ENCODE data around the gene TPX2. TPM values are rescaled to one million over a fixed set of nuclear protein-coding genes. Genes with fewer than 3 reads are reported as not detected.

The TPX2 gene
- total and polyA plus RNA-seq, 2 donors (not counting 1 experiment from before 2014, with no cell fraction given): 0.30 to 0.31 TPM

- Histone ChIP-seq H3K27ac (ENCODE audit: low read length in 2 of 2) (no peak overlapping the region), H3K9ac (ENCODE audit: low read length) (no peak overlapping the region)
Observed at GRCh38 chr20:31811796-31812728, 73.0 kb downstream of the TPX2 start.

More at GRCh38 chr20:31811796-31812728, 73.0 kb downstream of the TPX2 start:
- Mint-ChIP-seq H3K4me3 (no peak overlapping the region), H3K27ac (no peak overlapping the region), H3K27me3 (no peaks in the 10 kb centered on the region), H3K4me1 (peaks cover 8% of the 10 kb centered on the region), H3K9me3 (ENCODE audit: insufficient read depth) (no peaks in the 10 kb centered on the region)
- ATAC-seq (ENCODE audit: low read depth) (no peak), DNase-seq (no peak)
- Histone ChIP-seq H3K79me2 (ENCODE audit: control insufficient read depth, insufficient read depth, low read length) (no peaks in the 10 kb centered on the region), H3K36me3 (replicated peaks in 1 of 2; ENCODE audit: control extremely low read depth in 1 of 2, control insufficient read depth in 1 of 2, extremely low read depth in 1 of 2, insufficient read depth in 2 of 2, low read length in 1 of 2) (no peaks in the 10 kb centered on the region), H3K4me2 (replicated peaks; ENCODE audit: low read depth, low read length, poor library complexity, severe bottlenecking) (no peak overlapping the region), H3K9me3 (ENCODE audit: control extremely low read depth in 1 of 3, control insufficient read depth in 2 of 3, insufficient read depth in 1 of 3, low read length in 2 of 3) (no peaks in the 10 kb centered on the region), H3K4me3 (ENCODE audit: control extremely low read depth in 1 of 5, extremely low read depth in 1 of 5, insufficient read depth in 1 of 5, low read depth in 2 of 5, low read length in 4 of 5) (no peak overlapping the region), H3K4me1 (ENCODE audit: control insufficient read depth in 2 of 2, insufficient read depth in 2 of 2, low read length in 2 of 2) (peaks cover 4 to 14% of the 10 kb centered on the region in 2 donors), H4K20me1 (ENCODE audit: control insufficient read depth, insufficient read depth, low read length, poor library complexity, severe bottlenecking) (no peaks in the 10 kb centered on the region), H2AFZ (ENCODE audit: insufficient read depth, low read depth, low read length, poor library complexity, severe bottlenecking) (no peak overlapping the region), H3K27me3 (replicated peaks in 1 of 4; ENCODE audit: control extremely low read depth in 1 of 4, control insufficient read depth in 3 of 4, insufficient read depth in 4 of 4, low read length in 3 of 4) (no peaks in the 10 kb centered on the region)
- 84% methylated on average over 12 of the region's 15 CpGs for WGBS (ENCODE audit: insufficient coverage)
- CTCF ChIA-PET: interaction anchor here (0.9 kb wide), 1 partner anchor 11 kb away, joined by 3 read pairs; no protein-coding TSS in a partner anchor
- intact Hi-C loops (cut with micrococcal nuclease): no loop called here
- POLR2A ChIA-PET: no interaction called here
- TF ChIP-seq CTCF (IDR thresholded peaks at IDR 0.05) (no peak), EZH2 (IDR thresholded peaks at IDR 0.05; ENCODE audit: borderline replicate concordance, insufficient read depth, low read depth, low read length, poor library complexity, severe bottlenecking) (no peak)

All from B cell (primary cell).